IMR-90 (cell line): ENCODE data around the gene OTP. TPM values are rescaled to one million over a fixed set of nuclear protein-coding genes. Genes with fewer than 3 reads are reported as not detected.

Experiments used
- ATAC-seq: fragments of 200-7000 bp; cut with Tn5 transposase; 2 replicates; pipeline ENCODE4 v1.9.1; 2020; ENCODE audit warnings: low read depth, mild to moderate bottlenecking, moderate library complexity
- BruUV-seq: library from RNA; stranded (reverse); fragments of 400-500 nt; replicated peaks from 2 replicates; lab custom pipeline; 2021; lab: Mats Ljungman, UMichigan
- CTCF ChIA-PET: fragments of 300-600 bp; formaldehyde crosslinking; extraction: SDS; loops from one replicate; lab custom pipeline; 2021; ENCODE audit warnings: antibody characterized with exemption; lab: Yijun Ruan, JAX
- POLR2A ChIA-PET: fragments of 300-600 bp; sonication (Branson Sonifier 250); formaldehyde crosslinking; loops from one replicate; lab custom pipeline; 2022; ENCODE audit warnings: antibody characterized with exemption; ENCODE audit not compliant: unreplicated experiment; lab: Charles Lee
- DNase-seq: peaks from one replicate; pipeline ENCODE4 v3.0.0; 2013
- H2AFZ ChIP-seq: replicated peaks from 2 replicates; pipeline ENCODE3; 2013; ENCODE audit warnings: low read length, mild to moderate bottlenecking; ENCODE audit not compliant: poor library complexity
- H2AK5ac ChIP-seq: 2 replicates; pipeline ENCODE4 v1.6.1; 2013; ENCODE audit warnings: low read depth, low read length, inconsistent platforms
- H2AK9ac ChIP-seq: replicated peaks from 2 replicates; pipeline ENCODE3; 2013; ENCODE audit warnings: mild to moderate bottlenecking, low read depth, low read length, moderate library complexity; ENCODE audit not compliant: poor library complexity
- H2BK120ac ChIP-seq: 2 replicates; pipeline ENCODE4 v1.6.1; 2013; ENCODE audit warnings: low read depth, low read length, inconsistent platforms
- H2BK15ac ChIP-seq: 3 replicates; pipeline ENCODE4 v1.6.1; 2013; ENCODE audit warnings: low read depth, low read length, inconsistent platforms
- H2BK20ac ChIP-seq: 2 replicates; pipeline ENCODE4 v1.6.1; 2013; ENCODE audit warnings: low read depth, mild to moderate bottlenecking, inconsistent platforms, low read length, moderate library complexity
- H2BK5ac ChIP-seq: 2 replicates; pipeline ENCODE4 v1.6.1; 2013; ENCODE audit warnings: mild to moderate bottlenecking, low read depth, low read length, inconsistent platforms; ENCODE audit not compliant: poor library complexity, severe bottlenecking
- H3K14ac ChIP-seq: replicated peaks from 2 replicates; pipeline ENCODE4 v1.6.1; 2013; ENCODE audit warnings: low read depth, low read length, inconsistent platforms
- H3K18ac ChIP-seq: 2 replicates; pipeline ENCODE4 v1.6.1; 2013; ENCODE audit warnings: low read depth, low read length, control low read depth
- H3K23ac ChIP-seq: 2 replicates; pipeline ENCODE4 v1.6.1; 2013; ENCODE audit warnings: low read depth, low read length, inconsistent platforms
- H3K27ac ChIP-seq: 2 replicates; pipeline ENCODE4 v1.5.1; 2013; ENCODE audit warnings: mild to moderate bottlenecking, control low read depth, low read length; ENCODE audit not compliant: insufficient read depth
- H3K27me3 ChIP-seq: 2 replicates; pipeline ENCODE4 v1.6.1; 2013; ENCODE audit warnings: low read length; ENCODE audit not compliant: control insufficient read depth, insufficient read depth
- H3K36me3 ChIP-seq: 2 replicates; pipeline ENCODE4 v1.6.1; 2013; ENCODE audit warnings: low read length, mixed read lengths; ENCODE audit not compliant: control insufficient read depth, insufficient read depth
- H3K4ac ChIP-seq: 2 replicates; pipeline ENCODE4 v1.6.1; 2013; ENCODE audit warnings: low read depth, low read length, inconsistent platforms
- H3K4me1 ChIP-seq: 2 replicates; pipeline ENCODE4 v1.6.1; 2013; ENCODE audit warnings: low read length, mixed read lengths; ENCODE audit not compliant: control insufficient read depth, insufficient read depth
- H3K4me2 ChIP-seq: 2 replicates; pipeline ENCODE4 v1.6.1; 2013; ENCODE audit warnings: low read depth, mild to moderate bottlenecking, control low read depth, low read length, moderate library complexity
- H3K4me3 ChIP-seq: 2 replicates; pipeline ENCODE4 v1.5.1; 2013; ENCODE audit warnings: low read depth, mild to moderate bottlenecking, control low read depth, low read length, moderate library complexity; ENCODE audit not compliant: insufficient read depth
- H3K56ac ChIP-seq: 2 replicates; pipeline ENCODE4 v1.6.1; 2013; ENCODE audit warnings: low read length, inconsistent platforms; ENCODE audit not compliant: insufficient read depth; ENCODE audit errors: extremely low read depth
- H3K79me1 ChIP-seq, 2 experiments: 2 replicates each; pipeline ENCODE4 v1.6.1; 2013; ENCODE audit warnings: low read length in 2 of 2, inconsistent platforms in 1 of 2, low read depth in 1 of 2
- H3K9ac ChIP-seq: 2 replicates; pipeline ENCODE4 v1.6.1; 2013; ENCODE audit warnings: low read depth, low read length, control low read depth
- H3K9me1 ChIP-seq: 2 replicates; pipeline ENCODE4 v1.6.1; 2013; ENCODE audit warnings: low read length, inconsistent platforms; ENCODE audit not compliant: insufficient read depth
- H3K9me3 ChIP-seq: 2 replicates; pipeline ENCODE4 v1.6.1; 2013; ENCODE audit warnings: low read length; ENCODE audit not compliant: control insufficient read depth, insufficient read depth
- H4K20me1 ChIP-seq: 2 replicates; pipeline ENCODE4 v1.6.1; 2013; ENCODE audit warnings: low read length, inconsistent platforms; ENCODE audit not compliant: insufficient read depth
- H4K5ac ChIP-seq: 2 replicates; pipeline ENCODE4 v1.6.1; 2013; ENCODE audit warnings: mild to moderate bottlenecking, low read depth, low read length, control low read depth
- H4K8ac ChIP-seq, 2 experiments: 2 replicates each; pipeline ENCODE4 v1.6.1; 2013; ENCODE audit warnings: low read depth in 2 of 2, low read length in 2 of 2, control low read depth in 1 of 2, inconsistent platforms in 1 of 2
- H4K91ac ChIP-seq: 2 replicates; pipeline ENCODE4 v1.6.1; 2013; ENCODE audit warnings: low read depth, low read length, inconsistent platforms; ENCODE audit not compliant: insufficient read depth
- CTCF ChIP-seq: conservative IDR thresholded peaks from 2 replicates; pipeline ENCODE4 v1.5.1; 2012; ENCODE audit warnings: mild to moderate bottlenecking, low read depth, low read length, improper control_type of control experiment
- MAZ ChIP-seq: IDR thresholded peaks from 2 replicates; pipeline ENCODE4 v1.6.1; 2012; ENCODE audit warnings: low read depth, mild to moderate bottlenecking, low read length, improper control_type of control experiment, moderate library complexity, borderline replicate concordance
- NFE2L2 ChIP-seq: fragments of 150-350 bp; IDR thresholded peaks from 2 replicates; pipeline ENCODE4 v1.6.1; 2016; ENCODE audit warnings: low read depth, mild to moderate bottlenecking, low read length
- RFX5 ChIP-seq: IDR thresholded peaks from 2 replicates; pipeline ENCODE4 v1.8.0; 2012; ENCODE audit warnings: low read depth, mild to moderate bottlenecking, low read length, moderate library complexity
- WGBS, 2 experiments: methylation state at CpG; one replicate each; pipeline versions ENCODE4 v1.1.5 to v1.1.7; 2013; ENCODE audit warnings: missing lambda C conversion rate in 2 of 2; ENCODE audit not compliant: insufficient read length in 1 of 2; ENCODE audit errors: extremely low coverage in 2 of 2; 5-methylcytosine and 5-hydroxymethylcytosine counted together
- dilution Hi-C: fragments of 300-500 bp; cut with HindIII; formaldehyde crosslinking; loops from one replicate; pipeline ENCODE4 v1.14.3; 2018; ENCODE audit warnings: low sequenced_read_pairs; ENCODE audit not compliant: unreplicated experiment
- in situ Hi-C: fragments of 300-500 bp; cut with MboI; formaldehyde crosslinking; loops from 3 replicates; pipeline ENCODE4 v1.14.3; 2019; ENCODE audit warnings: low sequenced_read_pairs, inconsistent platforms, mixed read lengths
- intact Hi-C: fragments of 100-400 bp; cut with micrococcal nuclease; formaldehyde crosslinking; loops from 2 replicates; pipeline ENCODE4 v1.10.0; 2022
- polyA plus RNA-seq, 3 experiments: library from polyadenylated mRNA; depleted of rRNA; stranded (reverse); fragments of >200 nt; gene quantifications; 2 replicates each; pipeline ENCODE4 v1.2.3, GENCODE V29; 2012; ENCODE audit warnings: low replicate concordance in 1 of 3
- total RNA-seq: library from RNA; depleted of rRNA; stranded (reverse); fragments of >200 nt; gene quantifications from 2 replicates; pipeline ENCODE4 v1.2.3, GENCODE V29; 2012

Gene OTP
- total and polyA plus RNA-seq, 2 of the 4 experiments (the other 2 are of a cell fraction) = not detected

GRCh38 chr5:77638763-77639671 is 504 bp upstream of the OTP start (continued):
- TF ChIP-seq MAZ = no peak

GRCh38 chr5:77637170-77637997 is 1.1 kb downstream of the OTP start:
- H2BK120ac ChIP-seq = no peak overlapping the region
- 5% methylated on average over 15 of the region's 43 CpGs; no CpG with 5 or more reads in 1 of the 2 experiments for WGBS, 2 experiments
- TF ChIP-seq RFX5 (no peak), NFE2L2 (no peak), CTCF (no peak)
- ChIA-PET POLR2A (no interaction called here), CTCF (interaction anchor here (0.7 kb wide), 1 partner anchor 11 kb away, joined by 3 read pairs; no protein-coding TSS in a partner anchor)
- H2BK15ac ChIP-seq = no peak overlapping the region
- H2BK5ac ChIP-seq = no peak overlapping the region
- no peaks in the 10 kb centered on the region for H3K4me1 ChIP-seq
- no peak overlapping the region for H3K27ac ChIP-seq
- no peak overlapping the region for H3K56ac ChIP-seq
- dilution Hi-C loops (no loop called here), in situ Hi-C loops (no loop called here), intact Hi-C loops (loop anchor here (10.0 kb wide), 1 partner anchor 493 kb away; no protein-coding TSS in a partner anchor)
- H2AK5ac ChIP-seq = no peak overlapping the region
- H4K91ac ChIP-seq = no peak overlapping the region
- peaks cover 22% of the 10 kb centered on the region for H3K9me3 ChIP-seq
- peak overlapping the region; percentile 24; the same call in 1 of the 2 replicates for H3K23ac ChIP-seq
- H4K20me1 ChIP-seq = peaks cover 9% of the 10 kb centered on the region; the same call in 1 of the 2 replicates
- H2AFZ ChIP-seq = no peak overlapping the region
- no peak overlapping the region for H3K4me3 ChIP-seq
- no peak overlapping the region for H2BK20ac ChIP-seq
- no peak for DNase-seq
- ATAC-seq = no peak
- H3K27me3 ChIP-seq = peaks cover 81% of the 10 kb centered on the region
- no peaks in the 10 kb centered on the region for H3K36me3 ChIP-seq
- H4K5ac ChIP-seq = no peak overlapping the region
- H4K8ac ChIP-seq = no peak overlapping the region
- H3K4me2 ChIP-seq = no peak overlapping the region
- H3K9ac ChIP-seq = no peak overlapping the region
- no peak overlapping the region for H3K14ac ChIP-seq
- H3K18ac ChIP-seq = no peak overlapping the region
- no peaks in the 10 kb centered on the region for H3K79me1 ChIP-seq
- no peak overlapping the region for H2AK9ac ChIP-seq
- H3K9me1 ChIP-seq = no peaks in the 10 kb centered on the region
- no peak overlapping the region for H3K4ac ChIP-seq
- no TSS peak for BruUV-seq
